ENCODE data around the gene FLT1. TPM values are rescaled to one million over a fixed set of nuclear protein-coding genes. Genes with fewer than 3 reads are reported as not detected.

Gene FLT1
- total and polyA plus RNA-seq, 12 donors, result 15.2 to 76.3 (median 44.5) TPM

DNA sequence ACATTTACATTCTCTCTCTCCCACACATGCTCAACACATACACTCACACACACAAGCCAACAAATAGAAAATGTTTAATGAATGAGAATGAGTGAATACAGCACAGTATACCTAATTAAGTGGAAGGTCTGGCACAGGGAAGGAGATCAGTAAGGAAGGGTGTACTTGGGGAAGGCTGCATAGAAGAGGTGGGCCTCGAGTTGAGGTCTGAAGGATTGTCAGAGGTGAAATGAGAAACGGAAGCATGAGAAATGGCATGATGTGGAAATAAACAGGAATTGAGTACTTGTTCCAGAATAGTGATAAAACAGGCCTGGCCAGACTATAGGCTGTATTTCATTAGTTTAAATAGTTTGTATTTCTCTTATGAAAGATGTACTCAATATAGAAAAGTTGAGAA is 136.2 kb downstream of the FLT1 start:
- Histone ChIP-seq H3K4me1 (peaks cover 0 to 39% (median 31%) of the 10 kb centered on the region in 9 donors), H3K27ac (peak overlapping the region in 1 of 10 donors; percentile 3), H3K36me3 (peaks cover 0 to 44% (median 0%) of the 10 kb centered on the region in 9 donors), H3K9me3 (peaks cover 0 to 5% (median 0%) of the 10 kb centered on the region in 11 donors), H3K27me3 (peaks cover 0 to 15% (median 0%) of the 10 kb centered on the region in 7 donors), H3K4me3 (no peak overlapping the region)
- 93 to 95% methylated on average over 2 of the region's 2 CpGs for WGBS, 2 donors
- no peak for ATAC-seq
- intact Hi-C loops (cut with DNase I), result loop anchor here in 1 of 10 donors (2.0 kb wide), 1 partner anchor 20 kb away; no protein-coding TSS in a partner anchor
- DNase-seq, result no peak
- TF ChIP-seq, protein P1, sequence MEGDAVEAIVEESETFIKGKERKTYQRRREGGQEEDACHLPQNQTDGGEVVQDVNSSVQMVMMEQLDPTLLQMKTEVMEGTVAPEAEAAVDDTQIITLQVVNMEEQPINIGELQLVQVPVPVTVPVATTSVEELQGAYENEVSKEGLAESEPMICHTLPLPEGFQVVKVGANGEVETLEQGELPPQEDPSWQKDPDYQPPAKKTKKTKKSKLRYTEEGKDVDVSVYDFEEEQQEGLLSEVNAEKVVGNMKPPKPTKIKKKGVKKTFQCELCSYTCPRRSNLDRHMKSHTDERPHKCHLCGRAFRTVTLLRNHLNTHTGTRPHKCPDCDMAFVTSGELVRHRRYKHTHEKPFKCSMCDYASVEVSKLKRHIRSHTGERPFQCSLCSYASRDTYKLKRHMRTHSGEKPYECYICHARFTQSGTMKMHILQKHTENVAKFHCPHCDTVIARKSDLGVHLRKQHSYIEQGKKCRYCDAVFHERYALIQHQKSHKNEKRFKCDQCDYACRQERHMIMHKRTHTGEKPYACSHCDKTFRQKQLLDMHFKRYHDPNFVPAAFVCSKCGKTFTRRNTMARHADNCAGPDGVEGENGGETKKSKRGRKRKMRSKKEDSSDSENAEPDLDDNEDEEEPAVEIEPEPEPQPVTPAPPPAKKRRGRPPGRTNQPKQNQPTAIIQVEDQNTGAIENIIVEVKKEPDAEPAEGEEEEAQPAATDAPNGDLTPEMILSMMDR (IDR thresholded peaks at IDR 0.05), result no peak

DNA sequence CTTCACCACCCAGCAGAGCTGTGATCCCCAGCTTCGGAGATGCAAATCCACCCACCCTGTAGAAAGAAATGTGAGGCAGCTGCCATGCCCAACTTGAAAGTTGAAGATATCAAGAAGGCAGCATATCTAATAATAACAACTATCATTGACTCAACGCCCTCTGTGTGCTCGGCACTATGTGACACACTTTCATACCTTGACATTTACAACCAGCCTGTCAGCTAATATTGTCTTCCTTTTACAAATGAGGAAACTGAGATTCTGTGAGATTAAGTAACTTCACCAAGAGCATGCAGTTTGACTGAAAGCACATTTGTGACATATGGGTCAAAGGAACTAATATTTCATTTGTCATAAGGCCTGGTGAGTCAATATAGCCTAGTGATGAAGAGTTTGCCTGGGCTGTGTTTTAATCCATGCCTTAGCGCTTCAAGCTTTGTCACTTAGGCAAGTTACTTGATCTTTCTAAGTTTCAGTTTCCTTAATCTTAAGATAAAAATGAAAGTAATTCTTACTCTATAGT is 137.0 kb downstream of the FLT1 start:
- H3K27me3 ChIP-seq, result peaks cover 0 to 15% (median 0%) of the 10 kb centered on the region in 7 donors
- DNase-seq (no peak), ATAC-seq (peak in 5 of 8 donors; percentile 23 to 81 (median 53))
- intact Hi-C loops (cut with DNase I), result loop anchor here in 1 of 10 donors (2.0 kb wide), 1 partner anchor 19 kb away; no protein-coding TSS in a partner anchor
- peaks cover 0 to 5% (median 0%) of the 10 kb centered on the region in 11 donors for H3K9me3 ChIP-seq
- H3K4me1 ChIP-seq, result peaks cover 0 to 42% (median 31%) of the 10 kb centered on the region in 9 donors
- WGBS, 2 donors, result 50 to 70% methylated on average over 4 of the region's 4 CpGs
- H3K36me3 ChIP-seq, result peaks cover 0 to 40% (median 0%) of the 10 kb centered on the region in 9 donors
- peak overlapping the region in 2 of 10 donors; percentile 3 to 34 for H3K27ac ChIP-seq
- no peak overlapping the region for H3K4me3 ChIP-seq
- TF ChIP-seq, protein P1 (IDR thresholded peaks at IDR 0.05), result no peak

DNA sequence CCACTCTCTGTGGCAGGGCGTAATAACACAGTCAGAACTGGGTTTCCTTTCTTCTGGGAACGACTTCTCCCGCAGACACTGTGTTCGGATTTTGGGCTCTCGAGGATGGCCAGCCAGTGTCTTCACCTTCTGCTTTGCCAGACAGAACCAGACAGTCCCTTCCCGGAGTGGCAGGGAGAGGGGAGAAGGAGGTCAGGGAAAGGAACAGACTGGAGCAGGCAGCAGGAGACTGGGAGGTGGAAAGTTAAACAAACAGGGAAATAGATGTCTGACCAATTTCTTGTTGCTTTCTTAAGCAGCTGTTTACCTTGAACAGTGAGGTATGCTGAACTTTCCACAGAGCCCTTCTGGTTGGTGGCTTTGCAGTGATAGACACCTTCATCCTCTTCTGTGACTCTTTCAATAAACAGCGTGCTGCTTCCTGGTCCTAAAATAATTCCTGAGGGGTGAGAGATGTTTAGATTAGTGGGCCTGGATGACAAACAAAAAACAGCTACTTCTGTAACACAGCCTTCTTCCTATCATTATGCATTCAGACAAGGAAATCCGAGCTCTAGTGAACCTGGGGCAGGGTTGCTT is 137.6 kb downstream of the FLT1 start:
- intact Hi-C loops (cut with DNase I), result no loop called here
- H3K27ac ChIP-seq, result peak overlapping the region in 2 of 10 donors; percentile 34 to 54
- peaks cover 0 to 5% (median 0%) of the 10 kb centered on the region in 11 donors for H3K9me3 ChIP-seq
- TF ChIP-seq, protein P1 (IDR thresholded peaks at IDR 0.05), result no peak
- no peak overlapping the region for H3K4me3 ChIP-seq
- DNase-seq, result no peak
- 68 to 71% methylated on average over 8 of the region's 8 CpGs for WGBS, 2 donors
- peaks cover 0 to 44% (median 31%) of the 10 kb centered on the region in 9 donors for H3K4me1 ChIP-seq
- H3K36me3 ChIP-seq, result peaks cover 0 to 45% (median 0%) of the 10 kb centered on the region in 9 donors
- peaks cover 0 to 22% (median 0%) of the 10 kb centered on the region in 7 donors for H3K27me3 ChIP-seq
- peak in 1 of 8 donors; percentile 35 for ATAC-seq

DNA sequence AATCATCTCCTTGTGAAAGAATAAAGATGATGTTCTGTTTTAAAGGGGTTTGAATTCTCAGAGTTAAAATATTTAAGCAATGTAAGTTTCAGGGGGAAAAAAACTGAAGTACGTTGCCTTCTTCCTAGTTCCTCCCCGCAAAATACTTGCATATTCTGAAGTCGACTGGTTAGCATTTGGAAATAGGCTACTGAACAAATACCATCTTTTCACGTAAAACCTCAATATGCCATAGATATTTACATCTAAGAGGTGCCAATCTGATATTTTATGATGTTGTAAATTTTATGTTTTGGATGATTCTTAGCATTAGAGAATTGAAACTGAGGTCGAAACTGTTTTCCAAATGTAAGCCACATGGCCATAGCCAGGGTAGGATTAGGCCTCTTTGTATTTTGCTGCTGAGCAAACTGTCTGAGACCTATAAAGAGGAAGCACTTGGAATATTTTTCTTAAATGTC is 138.3 kb downstream of the FLT1 start:
- Histone ChIP-seq H3K4me1 (peaks cover 0 to 44% (median 31%) of the 10 kb centered on the region in 9 donors), H3K4me3 (no peak overlapping the region), H3K27ac (peak overlapping the region in 2 of 10 donors; percentile 41 to 54), H3K27me3 (peaks cover 0 to 23% (median 0%) of the 10 kb centered on the region in 7 donors), H3K9me3 (peaks cover 0 to 5% (median 0%) of the 10 kb centered on the region in 11 donors), H3K36me3 (peaks cover 0 to 52% (median 0%) of the 10 kb centered on the region in 9 donors)
- intact Hi-C loops (cut with DNase I), result no loop called here
- ATAC-seq (peak in 1 of 8 donors; percentile 31), DNase-seq (no peak)
- WGBS, 2 donors, result 70 to 82% methylated on average over 5 of the region's 5 CpGs
- TF ChIP-seq, protein P1 (IDR thresholded peaks at IDR 0.05), result no peak
